Testis (tissue), 2 donors: Measurements from ENCODE around the gene GDI1.

Source experiments
- CTCF ChIP-seq, 3 experiments: fragments of 450-650 bp in 2 of 3; fragments of 200-600 bp in 1 of 3; sonication (generic) in 1 of 3; IDR thresholded peaks; one replicate each; pipeline ENCODE4 v1.5.1; 2016 to 2019; ENCODE audit warnings: antibody characterized with exemption in 3 of 3, mild to moderate bottlenecking in 2 of 3, moderate library complexity in 1 of 3
- POLR2A ChIP-seq: fragments of 450-650 bp; IDR thresholded peaks from one replicate; pipeline ENCODE4 v1.6.1; 2017; ENCODE audit warnings: antibody characterized with exemption, mild to moderate bottlenecking, moderate library complexity

- TF ChIP-seq POLR2A (no peak), CTCF (IDR thresholded peaks at IDR 0.05) (no peak)
Observed at GRCh38 chrX:154458954-154459778, 22.2 kb downstream of the GDI1 start.
